GM12892 (cell line): ENCODE measurements around the gene FRMD3.

Experiments
- POLR2A ChIP-seq: IDR thresholded peaks from 2 replicates; pipeline ENCODE4 v1.6.1; 2011; ENCODE audit warnings: low read depth, low read length, control low read depth
- POLR2AphosphoS5 ChIP-seq: IDR thresholded peaks from 2 replicates; pipeline ENCODE4 v1.6.1; 2011; ENCODE audit warnings: low read depth, low read length, control low read depth
- TAF1 ChIP-seq: IDR thresholded peaks from 2 replicates; pipeline ENCODE4 v1.6.1; 2011; ENCODE audit warnings: low read depth, mild to moderate bottlenecking, control low read depth, low read length, borderline replicate concordance

DNA sequence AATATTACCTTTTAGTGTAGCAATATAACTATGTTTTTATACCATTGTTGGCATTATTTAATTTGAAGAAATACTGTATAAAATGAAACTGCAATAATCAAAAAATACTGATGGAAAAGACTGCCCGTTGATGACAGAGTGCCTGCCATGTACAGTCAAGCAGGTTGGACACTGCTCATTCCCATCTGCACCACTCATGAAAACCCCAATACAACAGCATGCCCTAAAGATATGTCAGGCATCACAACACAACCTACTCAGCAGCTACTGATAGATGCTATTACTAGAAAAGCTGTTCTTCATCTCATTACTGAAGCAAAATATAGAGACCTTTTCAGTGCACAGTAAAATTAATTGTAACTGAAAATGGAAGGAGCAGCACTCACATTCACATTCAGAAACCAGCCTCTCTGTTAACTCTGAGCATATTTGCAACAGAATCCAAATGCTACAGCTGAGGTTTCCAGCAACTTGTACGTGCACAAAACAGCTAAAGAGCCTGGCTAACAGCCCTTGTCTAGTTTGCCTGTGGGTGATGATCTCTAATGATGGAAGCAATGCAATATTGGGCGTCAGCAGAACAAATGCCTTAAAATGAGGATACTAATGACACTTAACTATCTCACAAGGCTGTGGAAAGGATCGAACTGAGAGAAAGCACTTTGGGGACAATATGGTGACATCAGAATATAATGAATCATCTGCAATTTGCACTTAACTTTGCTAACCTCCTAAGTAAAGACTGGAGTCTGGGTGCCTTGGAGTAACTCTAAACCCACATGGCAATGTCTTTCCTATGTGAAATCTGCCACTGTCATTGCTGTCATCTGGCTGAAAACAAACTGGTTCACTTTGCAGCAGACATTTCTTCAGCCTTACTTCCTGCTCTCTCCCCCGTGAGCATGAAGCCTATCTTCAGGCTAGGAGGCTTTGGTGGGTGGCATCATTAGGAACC is 280.0 kb downstream of the FRMD3 start:
- TF ChIP-seq TAF1 (no peak), POLR2A (no peak), POLR2AphosphoS5 (no peak)
